Measurements from ENCODE around the gene MOCS2. TPM values are rescaled to one million over a fixed set of nuclear protein-coding genes. Genes with fewer than 3 reads are reported as not detected.

The MOCS2 gene
- total and polyA plus RNA-seq, 9 of the 15 experiments (the other 6 are each of a cell fraction or from before 2014, with no cell fraction given) = 33.0 to 74.5 (median 48.4) TPM

DNA sequence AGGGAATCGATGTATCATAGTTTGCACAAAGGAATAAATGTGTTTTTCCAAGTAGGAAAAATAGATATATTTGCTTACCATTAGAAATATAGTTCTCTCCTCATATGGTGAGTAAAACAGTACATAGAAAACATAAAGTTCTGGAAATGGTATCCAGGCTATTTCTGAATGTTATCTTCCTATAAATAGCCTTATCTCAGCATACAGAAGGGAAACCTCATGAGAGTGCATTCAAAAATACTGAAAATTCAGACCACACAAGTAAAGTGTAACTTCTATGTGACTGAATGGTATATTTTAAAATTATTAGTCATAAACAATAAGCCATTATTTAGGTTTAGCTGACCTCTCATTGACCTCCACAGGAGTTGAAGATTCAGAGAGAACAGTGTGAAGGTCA, 43.5 kb downstream of the MOCS2 start (continued):
- no peak for TF ChIP-seq ZNF586 (CRISPR knock-in tag; conservative IDR thresholded peaks at IDR 0.05)
- TF ChIP-seq, protein P1, sequence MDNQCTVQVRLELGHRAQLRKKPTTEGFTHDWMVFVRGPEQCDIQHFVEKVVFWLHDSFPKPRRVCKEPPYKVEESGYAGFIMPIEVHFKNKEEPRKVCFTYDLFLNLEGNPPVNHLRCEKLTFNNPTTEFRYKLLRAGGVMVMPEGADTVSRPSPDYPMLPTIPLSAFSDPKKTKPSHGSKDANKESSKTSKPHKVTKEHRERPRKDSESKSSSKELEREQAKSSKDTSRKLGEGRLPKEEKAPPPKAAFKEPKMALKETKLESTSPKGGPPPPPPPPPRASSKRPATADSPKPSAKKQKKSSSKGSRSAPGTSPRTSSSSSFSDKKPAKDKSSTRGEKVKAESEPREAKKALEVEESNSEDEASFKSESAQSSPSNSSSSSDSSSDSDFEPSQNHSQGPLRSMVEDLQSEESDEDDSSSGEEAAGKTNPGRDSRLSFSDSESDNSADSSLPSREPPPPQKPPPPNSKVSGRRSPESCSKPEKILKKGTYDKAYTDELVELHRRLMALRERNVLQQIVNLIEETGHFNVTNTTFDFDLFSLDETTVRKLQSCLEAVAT (IDR thresholded peaks at IDR 0.05) = no peak
- no peak for TF ChIP-seq NFE2L1 (tag; IDR thresholded peaks at IDR 0.05; ENCODE audit: borderline replicate concordance, low read depth)
- no peak for TF ChIP-seq RFX7 (CRISPR knock-in tag; IDR thresholded peaks at IDR 0.05)

DNA sequence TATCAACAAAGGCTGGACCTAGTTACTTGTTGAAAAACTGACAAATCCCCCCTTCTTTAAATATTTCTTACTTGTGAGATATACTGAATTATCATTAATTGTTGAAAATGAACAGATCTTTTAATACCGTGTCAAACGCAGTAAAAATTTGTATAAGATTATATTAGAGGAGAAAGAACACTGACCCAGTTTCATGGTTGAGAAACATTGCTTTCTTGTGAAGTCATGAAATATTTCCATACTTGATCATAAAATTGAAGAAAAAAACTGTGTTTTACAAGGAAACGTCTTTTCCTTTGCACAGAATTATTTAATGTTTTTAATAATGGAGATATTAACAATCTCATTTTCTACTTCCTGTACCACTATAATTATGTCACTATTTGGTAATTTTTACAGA, 45.8 kb downstream of the MOCS2 start:
- BruUV-seq (replicated peaks) = no TSS peak
- in situ Hi-C loops (cut with MboI) = no loop called here
- no peaks in the 10 kb centered on the region for H3K36me3 ChIP-seq (ENCODE audit: control insufficient read depth, insufficient read depth, low read length)
- H3K4me1 ChIP-seq (replicated peaks in 1 of 2; ENCODE audit: control insufficient read depth in 2 of 2, insufficient read depth in 2 of 2, low read length in 2 of 2) = no peaks in the 10 kb centered on the region
- POLR2A ChIA-PET = no interaction called here
- no peak overlapping the region for H3K4me3 ChIP-seq
- no peaks in the 10 kb centered on the region for H3K9me3 ChIP-seq (replicated peaks; ENCODE audit: control insufficient read depth, insufficient read depth, low read depth, low read length)
- intact Hi-C loops (cut with micrococcal nuclease) = no loop called here
- no peak for DNase-seq (ENCODE audit: extremely low read depth in 1 of 4, low spot score in 3 of 4)
- H3K9me1 ChIP-seq (ENCODE audit: control insufficient read depth, insufficient read depth, low read length) = no peaks in the 10 kb centered on the region
- no peak overlapping the region for H3K27ac ChIP-seq (ENCODE audit: extremely low read depth, low read depth, low read length)
- H3K9ac ChIP-seq (ENCODE audit: insufficient read depth in 1 of 2, low read depth in 2 of 2, low read length in 2 of 2) = no peak overlapping the region
- CTCF ChIA-PET (ENCODE audit: low intra/inter-chr PET ratio) = no interaction called here
- 0% methylated on average over 3 of the region's 3 CpGs for WGBS (ENCODE audit: insufficient coverage, low coverage, missing lambda C conversion rate)
- peaks cover 0 to 2% of the 10 kb centered on the region in 2 experiments; a peak in 1 of 5 replicates for H3K27me3 ChIP-seq (ENCODE audit: control insufficient read depth in 2 of 2, insufficient read depth in 2 of 2, low read length in 2 of 2)
- no peaks in the 10 kb centered on the region; the same call in 1 of the 2 replicates for H4K20me1 ChIP-seq (replicated peaks; ENCODE audit: control insufficient read depth, insufficient read depth, low read length)
- H2AFZ ChIP-seq (ENCODE audit: low read depth, low read length) = no peak overlapping the region
- H3K4me2 ChIP-seq (ENCODE audit: insufficient read depth, low read length) = no peak overlapping the region
- no peak for FAIRE-seq
- no peaks in the 10 kb centered on the region for H3K79me2 ChIP-seq (ENCODE audit: control insufficient read depth, insufficient read depth, low read length)
- ATAC-seq = no peak
- TF ChIP-seq ZFP36 (IDR thresholded peaks at IDR 0.05; ENCODE audit: low read depth, low read length, partially characterized antibody) = no peak
- no peak for TF ChIP-seq SPI1 (IDR thresholded peaks at IDR 0.05; ENCODE audit: borderline replicate concordance, low read depth, low read length)
- TF ChIP-seq KDM1A (IDR thresholded peaks at IDR 0.05) = no peak
- TF ChIP-seq, protein P2, sequence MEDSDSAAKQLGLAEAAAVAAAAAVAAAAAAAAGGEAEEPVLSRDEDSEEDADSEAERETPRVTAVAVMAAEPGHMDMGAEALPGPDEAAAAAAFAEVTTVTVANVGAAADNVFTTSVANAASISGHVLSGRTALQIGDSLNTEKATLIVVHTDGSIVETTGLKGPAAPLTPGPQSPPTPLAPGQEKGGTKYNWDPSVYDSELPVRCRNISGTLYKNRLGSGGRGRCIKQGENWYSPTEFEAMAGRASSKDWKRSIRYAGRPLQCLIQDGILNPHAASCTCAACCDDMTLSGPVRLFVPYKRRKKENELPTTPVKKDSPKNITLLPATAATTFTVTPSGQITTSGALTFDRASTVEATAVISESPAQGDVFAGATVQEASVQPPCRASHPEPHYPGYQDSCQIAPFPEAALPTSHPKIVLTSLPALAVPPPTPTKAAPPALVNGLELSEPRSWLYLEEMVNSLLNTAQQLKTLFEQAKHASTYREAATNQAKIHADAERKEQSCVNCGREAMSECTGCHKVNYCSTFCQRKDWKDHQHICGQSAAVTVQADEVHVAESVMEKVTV (CRISPR knock-in tag; IDR thresholded peaks at IDR 0.05) = no peak
- TF ChIP-seq HNRNPL (IDR thresholded peaks at IDR 0.05; ENCODE audit: low read depth, low read length) = no peak
- TF ChIP-seq, protein P3, sequence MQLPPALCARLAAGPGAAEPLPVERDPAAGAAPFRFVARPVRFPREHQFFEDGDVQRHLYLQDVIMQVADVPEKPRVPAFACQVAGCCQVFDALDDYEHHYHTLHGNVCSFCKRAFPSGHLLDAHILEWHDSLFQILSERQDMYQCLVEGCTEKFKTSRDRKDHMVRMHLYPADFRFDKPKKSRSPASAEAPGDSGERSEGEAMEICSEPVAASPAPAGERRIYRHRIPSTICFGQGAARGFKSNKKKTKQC (CRISPR knock-in tag; IDR thresholded peaks at IDR 0.05) = no peak
- no peak for TF ChIP-seq HDAC1 (IDR thresholded peaks at IDR 0.05)
- no peak for TF ChIP-seq ZNF174 (CRISPR knock-in tag; IDR thresholded peaks at IDR 0.05)
- TF ChIP-seq, protein P4, sequence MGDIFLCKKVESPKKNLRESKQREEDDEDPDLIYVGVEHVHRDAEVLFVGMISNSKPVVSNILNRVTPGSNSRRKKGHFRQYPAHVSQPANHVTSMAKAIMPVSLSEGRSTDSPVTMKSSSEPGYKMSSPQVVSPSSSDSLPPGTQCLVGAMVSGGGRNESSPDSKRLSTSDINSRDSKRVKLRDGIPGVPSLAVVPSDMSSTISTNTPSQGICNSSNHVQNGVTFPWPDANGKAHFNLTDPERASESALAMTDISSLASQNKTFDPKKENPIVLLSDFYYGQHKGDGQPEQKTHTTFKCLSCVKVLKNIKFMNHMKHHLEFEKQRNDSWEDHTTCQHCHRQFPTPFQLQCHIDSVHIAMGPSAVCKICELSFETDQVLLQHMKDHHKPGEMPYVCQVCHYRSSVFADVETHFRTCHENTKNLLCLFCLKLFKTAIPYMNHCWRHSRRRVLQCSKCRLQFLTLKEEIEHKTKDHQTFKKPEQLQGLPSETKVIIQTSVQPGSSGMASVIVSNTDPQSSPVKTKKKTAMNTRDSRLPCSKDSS (IDR thresholded peaks at IDR 0.05; ENCODE audit: low read depth, partially characterized antibody) = no peak
- no peak for TF ChIP-seq ATF7 (IDR thresholded peaks at IDR 0.05)
- no peak for TF ChIP-seq STAT5B (CRISPR knock-in tag; IDR thresholded peaks at IDR 0.05)
- TF ChIP-seq, protein P5, sequence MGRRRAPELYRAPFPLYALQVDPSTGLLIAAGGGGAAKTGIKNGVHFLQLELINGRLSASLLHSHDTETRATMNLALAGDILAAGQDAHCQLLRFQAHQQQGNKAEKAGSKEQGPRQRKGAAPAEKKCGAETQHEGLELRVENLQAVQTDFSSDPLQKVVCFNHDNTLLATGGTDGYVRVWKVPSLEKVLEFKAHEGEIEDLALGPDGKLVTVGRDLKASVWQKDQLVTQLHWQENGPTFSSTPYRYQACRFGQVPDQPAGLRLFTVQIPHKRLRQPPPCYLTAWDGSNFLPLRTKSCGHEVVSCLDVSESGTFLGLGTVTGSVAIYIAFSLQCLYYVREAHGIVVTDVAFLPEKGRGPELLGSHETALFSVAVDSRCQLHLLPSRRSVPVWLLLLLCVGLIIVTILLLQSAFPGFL (CRISPR knock-in tag; IDR thresholded peaks at IDR 0.05) = no peak
- TF ChIP-seq KLF6 (CRISPR knock-in tag; IDR thresholded peaks at IDR 0.05; ENCODE audit: borderline replicate concordance) = no peak

Data from K562 (cell line).